ENCODE measurements around the gene TIMM29. TPM values are rescaled to one million over a fixed set of nuclear protein-coding genes. Genes with fewer than 3 reads are reported as not detected.
A peak's percentile ranks its signal among the peaks of the same experiment; 100 is the strongest.

TIMM29 gene
- total and polyA plus RNA-seq, 9 of the 15 experiments (the other 6 are each of a cell fraction or from before 2014, with no cell fraction given): 2.4 to 29.4 (median 16.3) TPM

DNA sequence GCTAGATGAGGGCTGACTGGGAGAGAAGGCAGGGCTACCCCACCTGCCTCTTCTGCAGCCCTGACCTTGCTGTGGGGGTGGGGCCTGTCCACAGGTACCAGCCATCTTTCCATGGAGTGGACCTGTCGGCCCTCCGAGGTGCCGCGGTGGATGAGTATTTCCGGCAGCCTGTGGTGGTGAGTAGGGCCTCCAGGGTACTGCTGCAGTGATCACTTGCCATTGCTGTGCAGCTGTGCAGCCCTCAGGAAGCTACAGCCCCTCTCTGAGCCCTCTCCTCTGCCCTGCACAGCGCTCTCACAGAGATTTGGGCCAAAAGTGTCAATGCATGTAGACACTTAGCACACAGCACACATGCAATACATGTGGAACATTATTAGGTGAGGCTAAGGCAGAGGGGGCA lies 12.0 kb upstream of the TIMM29 start:
- in situ Hi-C loops (cut with MboI) (no loop called here), intact Hi-C loops (cut with micrococcal nuclease) (no loop called here)
- WGBS (ENCODE audit: insufficient coverage, low coverage, missing lambda C conversion rate): 80% methylated on average over 1 of the region's 6 CpGs
- no peaks in the 10 kb centered on the region for H4K20me1 ChIP-seq (replicated peaks; ENCODE audit: control insufficient read depth, insufficient read depth, low read length)
- no peaks in the 10 kb centered on the region for H3K79me2 ChIP-seq (ENCODE audit: control insufficient read depth, insufficient read depth, low read length)
- peaks cover 75% of the 10 kb centered on the region; the same call in 1 of the 3 replicates for H3K36me3 ChIP-seq (ENCODE audit: control insufficient read depth, insufficient read depth, low read length)
- CTCF ChIA-PET (ENCODE audit: low intra/inter-chr PET ratio): no interaction called here
- no peak overlapping the region for H3K4me2 ChIP-seq (ENCODE audit: insufficient read depth, low read length)
- H2AFZ ChIP-seq (ENCODE audit: low read depth, low read length): no peak overlapping the region
- H3K4me1 ChIP-seq (replicated peaks in 1 of 2; ENCODE audit: control insufficient read depth in 2 of 2, insufficient read depth in 2 of 2, low read length in 2 of 2): peaks cover 0 to 47% of the 10 kb centered on the region in 2 experiments; a peak in 2 of 5 replicates
- no peak overlapping the region for H3K4me3 ChIP-seq
- peaks cover 5% of the 10 kb centered on the region for H3K9me1 ChIP-seq (ENCODE audit: control insufficient read depth, insufficient read depth, low read length)
- DNase-seq (ENCODE audit: extremely low read depth in 1 of 4, low spot score in 3 of 4): no peak
- no peak overlapping the region for H3K27ac ChIP-seq (ENCODE audit: extremely low read depth, low read depth, low read length)
- H3K27me3 ChIP-seq (ENCODE audit: control insufficient read depth in 2 of 2, insufficient read depth in 2 of 2, low read length in 2 of 2): no peaks in the 10 kb centered on the region
- ATAC-seq: no peak
- POLR2A ChIA-PET: no interaction called here
- no peaks in the 10 kb centered on the region for H3K9me3 ChIP-seq (replicated peaks; ENCODE audit: control insufficient read depth, insufficient read depth, low read depth, low read length)
- H3K9ac ChIP-seq (ENCODE audit: insufficient read depth in 1 of 2, low read depth in 2 of 2, low read length in 2 of 2): no peak overlapping the region
- FAIRE-seq: no peak
- TF ChIP-seq PRMT5 (CRISPR knock-in tag; IDR thresholded peaks at IDR 0.05) (no peak), ZFP36 (IDR thresholded peaks at IDR 0.05; ENCODE audit: low read depth, low read length, partially characterized antibody) (peak; percentile 30)
- BruUV-seq (replicated peaks): no TSS peak

- ChIA-PET POLR2A (interaction anchor here (0.6 to 2.4 kb wide), 4 partner anchors 9 to 46 kb away, joined by 3 to 7 read pairs (median 5); no protein-coding TSS in a partner anchor), CTCF (ENCODE audit: low intra/inter-chr PET ratio) (no interaction called here)
- intact Hi-C loops (cut with micrococcal nuclease): no loop called here
- Histone ChIP-seq H3K27me3 (ENCODE audit: control insufficient read depth in 2 of 2, insufficient read depth in 2 of 2, low read length in 2 of 2) (no peaks in the 10 kb centered on the region), H3K4me1 (replicated peaks in 1 of 2; ENCODE audit: control insufficient read depth in 2 of 2, insufficient read depth in 2 of 2, low read length in 2 of 2) (peaks cover 0 to 48% of the 10 kb centered on the region in 2 experiments; a peak in 2 of 5 replicates), H3K79me2 (ENCODE audit: control insufficient read depth, insufficient read depth, low read length) (no peaks in the 10 kb centered on the region), H3K4me2 (ENCODE audit: insufficient read depth, low read length) (no peak overlapping the region), H3K27ac (ENCODE audit: extremely low read depth, low read depth, low read length) (no peak overlapping the region), H3K4me3 (no peak overlapping the region), H3K9me3 (replicated peaks; ENCODE audit: control insufficient read depth, insufficient read depth, low read depth, low read length) (no peaks in the 10 kb centered on the region), H2AFZ (ENCODE audit: low read depth, low read length) (no peak overlapping the region), H4K20me1 (replicated peaks; ENCODE audit: control insufficient read depth, insufficient read depth, low read length) (no peaks in the 10 kb centered on the region), H3K36me3 (ENCODE audit: control insufficient read depth, insufficient read depth, low read length) (peaks cover 77% of the 10 kb centered on the region; the same call in 1 of the 3 replicates), H3K9me1 (ENCODE audit: control insufficient read depth, insufficient read depth, low read length) (peaks cover 5% of the 10 kb centered on the region), H3K9ac (ENCODE audit: insufficient read depth in 1 of 2, low read depth in 2 of 2, low read length in 2 of 2) (no peak overlapping the region)
- FAIRE-seq: no peak
- no peak for ATAC-seq
- 96% methylated on average over 10 of the region's 11 CpGs for WGBS (ENCODE audit: insufficient coverage, low coverage, missing lambda C conversion rate)
- BruUV-seq (replicated peaks): no TSS peak
- in situ Hi-C loops (cut with MboI): no loop called here
- TF ChIP-seq SMARCC2 (IDR thresholded peaks at IDR 0.05; ENCODE audit: low read depth): no peak
- TF ChIP-seq PYGO2 (tag; IDR thresholded peaks at IDR 0.05): no peak
- 0 out of 2 replicates have a peak, but pooled peaks have one; percentile 38 for TF ChIP-seq POLR2AphosphoS2 (IDR thresholded peaks at IDR 0.05; ENCODE audit: low read length)
- TF ChIP-seq PURB (CRISPR knock-in tag; IDR thresholded peaks at IDR 0.05; ENCODE audit: low read depth): no peak
- DNase-seq (ENCODE audit: extremely low read depth in 1 of 4, low spot score in 3 of 4): no peak
These were observed 10.3 kb upstream of the TIMM29 start for GRCh38 chr19:10918359-10918758.

Measured in K562 (cell line).